ENCODE data around the gene APOA4.

The APOA4 gene

GRCh38 chr11:116823031-116823843 lies at the start of gene APOA4:
TSS of gene APOA4 (minus strand) at chr11:116823304. CDS start at chr11:116823191, 113 bp downstream.
- FAIRE-seq, result no peak

- no peak for FAIRE-seq
Observed at GRCh38 chr11:116871248-116871647, 48.1 kb upstream of the APOA4 start.

- no peak for FAIRE-seq
Observed at GRCh38 chr11:116870054-116870453, 47.0 kb upstream of the APOA4 start.

GRCh38 chr11:116869610-116870009 lies 46.5 kb upstream of the APOA4 start:
- FAIRE-seq, result no peak

GRCh38 chr11:116868066-116868465 lies 45.0 kb upstream of the APOA4 start:
- FAIRE-seq, result no peak

GRCh38 chr11:116867619-116868018 lies 44.5 kb upstream of the APOA4 start:
- no peak for FAIRE-seq

- FAIRE-seq, result no peak
Observed at GRCh38 chr11:116866804-116867455, 43.8 kb upstream of the APOA4 start.

GRCh38 chr11:116865696-116866095 lies 42.6 kb upstream of the APOA4 start:
- FAIRE-seq, result no peak

GRCh38 chr11:116864531-116864930 lies 41.4 kb upstream of the APOA4 start:
- FAIRE-seq, result no peak

- no peak for FAIRE-seq
Observed at GRCh38 chr11:116862951-116863350, 39.8 kb upstream of the APOA4 start.

- no peak for FAIRE-seq
Observed at GRCh38 chr11:116862185-116862584, 39.1 kb upstream of the APOA4 start.

GRCh38 chr11:116861539-116861938 lies 38.4 kb upstream of the APOA4 start:
- no peak for FAIRE-seq

- FAIRE-seq, result no peak
Observed at GRCh38 chr11:116860303-116860702, 37.2 kb upstream of the APOA4 start.

GRCh38 chr11:116859175-116859574 lies 36.1 kb upstream of the APOA4 start:
- no peak for FAIRE-seq

GRCh38 chr11:116857936-116858335 lies 34.8 kb upstream of the APOA4 start:
- FAIRE-seq, result no peak

- no peak for FAIRE-seq
Observed at GRCh38 chr11:116857316-116857715, 34.2 kb upstream of the APOA4 start.

- FAIRE-seq, result no peak
Observed at GRCh38 chr11:116856423-116856822, 33.3 kb upstream of the APOA4 start.

- FAIRE-seq, result no peak
Observed at GRCh38 chr11:116855413-116855812, 32.3 kb upstream of the APOA4 start.

GRCh38 chr11:116853461-116854073 lies 30.5 kb upstream of the APOA4 start:
- FAIRE-seq, result no peak

GRCh38 chr11:116852261-116853031 lies 29.3 kb upstream of the APOA4 start:
- FAIRE-seq, result no peak

- FAIRE-seq, result no peak
Observed at GRCh38 chr11:116851626-116852025, 28.5 kb upstream of the APOA4 start.

GRCh38 chr11:116849486-116849885 lies 26.4 kb upstream of the APOA4 start:
- FAIRE-seq, result no peak

- FAIRE-seq, result no peak
Observed at GRCh38 chr11:116849060-116849459, 26.0 kb upstream of the APOA4 start.
